ENCODE results near the gene ZNF106.

Gene ZNF106

GRCh38 chr15:42365921-42366550, 124.9 kb downstream of the ZNF106 start:
- no peak for TF ChIP-seq TAF1 (IDR thresholded peaks at IDR 0.05; ENCODE audit: borderline replicate concordance, insufficient read depth, low read length)
- no peak for TF ChIP-seq POLR2AphosphoS5 (IDR thresholded peaks at IDR 0.05; ENCODE audit: low read depth, low read length)
- TF ChIP-seq FOXP2 (optimal IDR thresholded peaks at IDR 0.05; ENCODE audit: borderline replicate concordance, extremely low read depth, extremely low read length, insufficient read depth): no peak
- no peak for TF ChIP-seq SIN3A (IDR thresholded peaks at IDR 0.05; ENCODE audit: borderline replicate concordance, insufficient read depth, low read length)
- TF ChIP-seq REST (IDR thresholded peaks at IDR 0.05; ENCODE audit: insufficient read depth in 1 of 2, low read depth in 2 of 2, low read length in 2 of 2): no peak

GRCh38 chr15:42364529-42364928, 126.4 kb downstream of the ZNF106 start:
- no peak for TF ChIP-seq POLR2AphosphoS5 (IDR thresholded peaks at IDR 0.05; ENCODE audit: low read depth, low read length)
- TF ChIP-seq SIN3A (IDR thresholded peaks at IDR 0.05; ENCODE audit: borderline replicate concordance, insufficient read depth, low read length): no peak
- TF ChIP-seq TAF1 (IDR thresholded peaks at IDR 0.05; ENCODE audit: borderline replicate concordance, insufficient read depth, low read length): no peak
- no peak for TF ChIP-seq FOXP2 (optimal IDR thresholded peaks at IDR 0.05; ENCODE audit: borderline replicate concordance, extremely low read depth, extremely low read length, insufficient read depth)
- no peak for TF ChIP-seq REST (IDR thresholded peaks at IDR 0.05; ENCODE audit: insufficient read depth in 1 of 2, low read depth in 2 of 2, low read length in 2 of 2)

- TF ChIP-seq SIN3A (IDR thresholded peaks at IDR 0.05; ENCODE audit: borderline replicate concordance, insufficient read depth, low read length): no peak
- no peak for TF ChIP-seq FOXP2 (optimal IDR thresholded peaks at IDR 0.05; ENCODE audit: borderline replicate concordance, extremely low read depth, extremely low read length, insufficient read depth)
- TF ChIP-seq POLR2AphosphoS5 (IDR thresholded peaks at IDR 0.05; ENCODE audit: low read depth, low read length): no peak
- no peak for TF ChIP-seq TAF1 (IDR thresholded peaks at IDR 0.05; ENCODE audit: borderline replicate concordance, insufficient read depth, low read length)
- no peak for TF ChIP-seq REST (IDR thresholded peaks at IDR 0.05; ENCODE audit: insufficient read depth in 1 of 2, low read depth in 2 of 2, low read length in 2 of 2)
Measured at GRCh38 chr15:42363942-42364341, 127.0 kb downstream of the ZNF106 start.

- TF ChIP-seq TAF1 (IDR thresholded peaks at IDR 0.05; ENCODE audit: borderline replicate concordance, insufficient read depth, low read length) (no peak), POLR2AphosphoS5 (IDR thresholded peaks at IDR 0.05; ENCODE audit: low read depth, low read length) (no peak), SIN3A (IDR thresholded peaks at IDR 0.05; ENCODE audit: borderline replicate concordance, insufficient read depth, low read length) (no peak), FOXP2 (optimal IDR thresholded peaks at IDR 0.05; ENCODE audit: borderline replicate concordance, extremely low read depth, extremely low read length, insufficient read depth) (no peak), REST (IDR thresholded peaks at IDR 0.05; ENCODE audit: insufficient read depth in 1 of 2, low read depth in 2 of 2, low read length in 2 of 2) (no peak)
Measured at GRCh38 chr15:42363487-42363886, 127.5 kb downstream of the ZNF106 start.
